ENCODE data around the gene FLOT1.
A peak's percentile ranks its signal among the peaks of the same experiment; 100 is the strongest.

The FLOT1 gene

DNA sequence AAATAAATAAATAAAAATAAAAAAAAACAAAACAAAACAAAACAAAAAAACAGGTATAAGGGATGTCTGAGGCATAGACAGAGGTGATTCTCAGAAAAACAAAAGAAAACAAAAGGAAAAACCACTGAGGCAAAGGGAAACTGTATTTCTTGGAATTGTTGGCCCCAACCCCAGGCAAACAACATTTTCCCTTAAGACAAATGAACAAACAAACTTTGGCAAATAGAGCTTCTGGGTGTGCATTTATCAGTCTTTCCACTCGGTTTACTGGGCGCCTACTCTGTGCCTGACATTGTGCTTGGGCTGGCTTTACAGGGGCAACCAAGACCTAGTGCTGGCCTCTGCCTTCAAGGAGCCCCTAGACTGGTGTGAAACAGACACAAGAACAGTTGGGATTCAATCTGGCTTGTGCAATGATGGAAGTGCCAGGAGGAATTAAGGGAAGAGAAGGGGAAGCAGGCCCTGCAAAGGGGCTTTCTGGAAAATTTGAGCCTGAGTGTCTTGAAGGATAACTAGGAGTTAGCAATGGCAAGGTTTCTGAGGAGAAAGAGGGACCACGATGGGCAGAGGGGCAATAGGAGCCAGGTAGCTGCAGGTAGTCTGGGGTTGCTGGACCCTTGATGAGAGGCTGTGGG lies 35.6 kb upstream of the FLOT1 start:
- Histone ChIP-seq H3K4me3 (ENCODE audit: extremely low read depth, insufficient read depth, low read length, poor library complexity, severe bottlenecking) (no peak overlapping the region), H3K36me3 (ENCODE audit: control insufficient read depth, insufficient read depth, low read length) (no peaks in the 10 kb centered on the region), H3K27ac (ENCODE audit: low read depth, low read length, severe bottlenecking) (peak overlapping the region; percentile 3), H3K9me3 (ENCODE audit: control insufficient read depth, low read length) (no peaks in the 10 kb centered on the region), H3K4me1 (ENCODE audit: control insufficient read depth, insufficient read depth, low read length, poor library complexity, severe bottlenecking) (peaks cover 36% of the 10 kb centered on the region)
- 96 to 97% methylated on average over 3 of the region's 3 CpGs for WGBS, 2 experiments (ENCODE audit: insufficient coverage in 2 of 2)

DNA sequence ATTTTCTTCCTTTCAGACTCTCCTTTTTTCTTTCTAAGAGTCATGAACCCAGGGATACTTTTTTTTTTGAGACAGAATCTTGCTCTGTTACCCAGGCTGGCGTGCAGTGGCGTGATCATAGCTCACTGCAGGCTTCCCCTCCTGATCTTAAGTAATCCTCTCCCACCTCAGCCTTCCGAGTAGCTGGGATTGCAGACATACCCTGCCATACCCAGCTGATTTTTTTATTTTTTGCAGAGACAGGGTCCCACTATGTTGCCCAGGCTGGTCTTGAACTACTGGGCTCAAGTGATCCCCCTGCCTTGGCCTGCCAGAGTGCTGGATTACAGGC lies 34.6 kb upstream of the FLOT1 start:
- Histone ChIP-seq H3K4me1 (ENCODE audit: control insufficient read depth, insufficient read depth, low read length, poor library complexity, severe bottlenecking) (peaks cover 31% of the 10 kb centered on the region), H3K9me3 (ENCODE audit: control insufficient read depth, low read length) (no peaks in the 10 kb centered on the region), H3K27ac (ENCODE audit: low read depth, low read length, severe bottlenecking) (no peak overlapping the region), H3K36me3 (ENCODE audit: control insufficient read depth, insufficient read depth, low read length) (no peaks in the 10 kb centered on the region), H3K4me3 (ENCODE audit: extremely low read depth, insufficient read depth, low read length, poor library complexity, severe bottlenecking) (no peak overlapping the region)
- WGBS, 2 experiments (ENCODE audit: insufficient coverage in 2 of 2): 90 to 96% methylated on average over 3 of the region's 3 CpGs

DNA sequence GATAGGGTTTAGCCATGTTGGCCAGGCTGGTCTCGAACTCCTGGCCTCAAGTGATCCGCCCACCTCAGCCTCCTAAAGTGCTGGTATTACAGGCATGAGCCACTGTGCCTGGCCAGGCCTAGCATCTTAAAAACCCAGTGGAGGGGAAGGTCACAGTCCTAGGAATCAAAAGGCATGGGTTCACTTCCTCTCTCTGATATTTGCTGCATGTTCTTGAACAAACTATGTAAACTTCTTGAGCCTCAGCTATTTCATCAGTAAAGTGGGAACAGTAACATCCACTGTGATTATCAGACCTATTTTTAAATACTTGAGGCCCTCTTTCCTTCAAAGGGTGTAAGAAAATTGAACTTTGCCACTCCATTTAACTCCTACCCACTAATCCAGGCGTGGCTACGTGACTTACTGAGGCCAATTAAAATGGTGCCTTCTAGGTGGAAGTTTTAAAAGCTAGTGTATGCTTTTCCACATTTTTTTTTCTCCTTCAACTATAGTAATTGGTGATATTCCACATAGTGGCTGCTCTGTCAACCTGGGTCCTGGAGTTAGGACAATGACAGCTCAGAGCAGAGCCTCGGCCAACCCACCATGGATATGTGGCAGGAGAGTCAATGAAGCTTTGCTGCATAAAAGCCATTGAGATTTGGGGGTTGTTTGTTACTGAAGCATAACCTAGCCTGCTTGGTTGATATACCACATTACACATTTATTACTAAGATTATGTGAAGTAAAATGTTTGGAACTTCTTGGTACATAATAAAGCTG lies 34.1 kb upstream of the FLOT1 start:
- Histone ChIP-seq H3K4me3 (ENCODE audit: extremely low read depth, insufficient read depth, low read length, poor library complexity, severe bottlenecking) (no peak overlapping the region), H3K27ac (ENCODE audit: low read depth, low read length, severe bottlenecking) (no peak overlapping the region), H3K4me1 (ENCODE audit: control insufficient read depth, insufficient read depth, low read length, poor library complexity, severe bottlenecking) (peaks cover 25% of the 10 kb centered on the region), H3K9me3 (ENCODE audit: control insufficient read depth, low read length) (no peaks in the 10 kb centered on the region), H3K36me3 (ENCODE audit: control insufficient read depth, insufficient read depth, low read length) (no peaks in the 10 kb centered on the region)
- WGBS, 2 experiments (ENCODE audit: insufficient coverage in 2 of 2): 96 to 100% methylated on average over 2 to 3 of the region's 5 CpGs

GRCh38 chr6:30775104-30775503 lies 32.6 kb upstream of the FLOT1 start:
- H3K4me1 ChIP-seq (ENCODE audit: control insufficient read depth, insufficient read depth, low read length, poor library complexity, severe bottlenecking): peaks cover 34% of the 10 kb centered on the region
- H3K4me3 ChIP-seq (ENCODE audit: extremely low read depth, insufficient read depth, low read length, poor library complexity, severe bottlenecking): no peak overlapping the region
- 100% methylated on average over 1 of the region's 2 CpGs; no CpG with 5 or more reads in 1 of the 2 experiments for WGBS, 2 experiments (ENCODE audit: insufficient coverage in 2 of 2)
- no peak overlapping the region for H3K27ac ChIP-seq (ENCODE audit: low read depth, low read length, severe bottlenecking)
- no peaks in the 10 kb centered on the region for H3K36me3 ChIP-seq (ENCODE audit: control insufficient read depth, insufficient read depth, low read length)
- H3K9me3 ChIP-seq (ENCODE audit: control insufficient read depth, low read length): no peaks in the 10 kb centered on the region

- H3K4me3 ChIP-seq (ENCODE audit: extremely low read depth, insufficient read depth, low read length, poor library complexity, severe bottlenecking): no peak overlapping the region
- H3K4me1 ChIP-seq (ENCODE audit: control insufficient read depth, insufficient read depth, low read length, poor library complexity, severe bottlenecking): peaks cover 35% of the 10 kb centered on the region
- H3K36me3 ChIP-seq (ENCODE audit: control insufficient read depth, insufficient read depth, low read length): no peaks in the 10 kb centered on the region
- no peaks in the 10 kb centered on the region for H3K9me3 ChIP-seq (ENCODE audit: control insufficient read depth, low read length)
- no peak overlapping the region for H3K27ac ChIP-seq (ENCODE audit: low read depth, low read length, severe bottlenecking)
- WGBS, 2 experiments (ENCODE audit: insufficient coverage in 2 of 2): 96 to 100% methylated on average over 4 to 7 of the region's 8 CpGs
Observed at GRCh38 chr6:30774701-30775100, 32.2 kb upstream of the FLOT1 start.

DNA sequence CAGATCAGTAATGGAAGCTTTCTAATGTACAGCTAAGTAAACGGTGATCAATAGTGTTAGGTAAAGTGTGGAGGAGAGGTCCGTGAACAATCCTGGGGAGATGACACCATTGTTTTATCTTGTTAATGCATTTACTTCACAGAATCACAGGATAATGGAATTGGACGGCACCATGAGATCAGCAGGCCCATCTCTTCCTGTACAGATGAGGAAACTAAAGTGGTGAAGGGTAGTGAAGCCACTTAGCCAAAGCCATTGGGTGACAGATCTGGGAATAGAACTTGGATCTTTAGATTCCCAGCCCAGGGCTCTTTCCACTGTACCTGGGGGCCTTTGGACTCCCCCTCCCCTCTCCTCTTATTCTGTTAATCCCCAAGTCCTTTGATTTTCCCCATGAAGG lies 28.1 kb upstream of the FLOT1 start:
- WGBS, 2 experiments (ENCODE audit: insufficient coverage in 2 of 2): 100% methylated on average over 1 of the region's 3 CpGs
- no peaks in the 10 kb centered on the region for H3K36me3 ChIP-seq (ENCODE audit: control insufficient read depth, insufficient read depth, low read length)
- H3K9me3 ChIP-seq (ENCODE audit: control insufficient read depth, low read length): no peaks in the 10 kb centered on the region
- H3K27ac ChIP-seq (ENCODE audit: low read depth, low read length, severe bottlenecking): peak overlapping the region; percentile 99
- H3K4me1 ChIP-seq (ENCODE audit: control insufficient read depth, insufficient read depth, low read length, poor library complexity, severe bottlenecking): peaks cover 53% of the 10 kb centered on the region
- no peak overlapping the region for H3K4me3 ChIP-seq (ENCODE audit: extremely low read depth, insufficient read depth, low read length, poor library complexity, severe bottlenecking)

DNA sequence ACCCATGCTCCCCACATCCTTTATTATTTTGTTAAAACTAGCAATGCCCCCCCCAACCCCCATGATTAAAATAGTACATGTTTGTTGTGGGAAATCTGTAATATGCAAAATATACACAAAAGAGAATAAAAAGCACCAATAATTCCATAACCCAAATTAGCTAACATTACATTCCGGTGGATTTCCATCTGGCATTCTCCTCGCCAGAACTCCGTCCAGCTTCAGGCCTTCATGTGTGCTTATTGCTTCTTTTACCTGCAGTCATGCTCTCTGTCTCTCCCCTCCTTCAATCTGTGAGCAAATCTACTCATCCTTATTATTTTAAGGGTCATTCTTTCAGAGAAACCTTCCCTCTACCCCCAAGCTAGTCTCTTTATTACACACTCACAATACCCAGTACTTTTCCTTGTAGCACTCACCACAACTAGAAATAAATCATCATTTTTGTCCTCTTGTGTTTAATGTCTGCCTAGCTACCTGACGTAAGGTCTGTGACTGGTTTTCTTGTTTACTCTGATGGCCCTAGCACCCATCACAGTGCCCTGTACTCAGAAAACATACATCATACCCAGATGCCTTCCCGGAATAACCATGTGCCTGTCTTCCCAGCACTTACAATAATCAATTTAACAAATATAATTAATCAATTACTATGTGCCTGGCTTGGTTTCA lies 27.5 kb upstream of the FLOT1 start:
- 50 to 70% methylated on average over 4 to 5 of the region's 5 CpGs for WGBS, 2 experiments (ENCODE audit: insufficient coverage in 2 of 2)
- Histone ChIP-seq H3K27ac (ENCODE audit: low read depth, low read length, severe bottlenecking) (peak overlapping the region; percentile 99), H3K4me1 (ENCODE audit: control insufficient read depth, insufficient read depth, low read length, poor library complexity, severe bottlenecking) (peaks cover 53% of the 10 kb centered on the region), H3K4me3 (ENCODE audit: extremely low read depth, insufficient read depth, low read length, poor library complexity, severe bottlenecking) (no peak overlapping the region), H3K9me3 (ENCODE audit: control insufficient read depth, low read length) (no peaks in the 10 kb centered on the region), H3K36me3 (ENCODE audit: control insufficient read depth, insufficient read depth, low read length) (no peaks in the 10 kb centered on the region)

DNA sequence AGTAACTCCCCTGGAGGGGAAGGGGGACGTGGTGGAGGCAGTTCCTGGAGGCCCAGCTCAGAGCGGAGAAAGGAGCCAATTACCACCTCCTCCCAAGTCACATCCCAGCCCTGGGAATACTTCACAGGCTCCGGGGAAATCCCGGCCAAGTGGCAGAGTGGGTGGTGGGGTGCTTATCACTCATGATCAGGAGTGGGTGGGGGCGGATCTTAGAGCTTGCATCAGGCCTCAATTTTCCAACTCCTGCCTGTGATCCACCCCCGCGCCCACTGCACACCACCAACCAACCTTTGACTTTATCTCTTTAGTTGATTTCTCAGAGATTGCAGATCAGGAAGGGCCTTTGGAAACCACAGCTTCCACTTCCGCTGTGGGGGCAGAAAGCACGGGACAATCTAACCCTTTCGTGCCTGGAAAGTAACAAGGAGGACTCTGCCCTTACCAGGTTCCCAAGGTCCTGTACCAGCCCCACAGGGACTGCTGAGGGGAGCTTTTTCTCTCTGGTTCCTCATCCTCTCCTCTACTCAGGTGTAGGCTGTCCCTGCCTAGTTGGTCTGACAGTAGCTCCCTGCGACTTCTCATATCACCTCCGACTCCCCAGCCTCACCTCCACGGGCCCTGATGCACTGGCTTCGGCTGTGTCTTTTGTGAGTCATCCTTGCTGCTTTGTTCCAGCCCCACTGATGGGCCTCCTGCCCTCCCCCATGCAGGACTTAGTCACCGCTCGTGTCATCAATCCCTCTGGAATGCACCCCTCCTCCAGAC lies 26.8 kb upstream of the FLOT1 start:
- Histone ChIP-seq H3K4me3 (ENCODE audit: extremely low read depth, insufficient read depth, low read length, poor library complexity, severe bottlenecking) (peak overlapping the region; percentile 6), H3K27ac (ENCODE audit: low read depth, low read length, severe bottlenecking) (peak overlapping the region; percentile 99), H3K36me3 (ENCODE audit: control insufficient read depth, insufficient read depth, low read length) (no peaks in the 10 kb centered on the region), H3K9me3 (ENCODE audit: control insufficient read depth, low read length) (no peaks in the 10 kb centered on the region), H3K4me1 (ENCODE audit: control insufficient read depth, insufficient read depth, low read length, poor library complexity, severe bottlenecking) (peaks cover 59% of the 10 kb centered on the region)
- 6 to 8% methylated on average over 8 to 9 of the region's 16 CpGs for WGBS, 2 experiments (ENCODE audit: insufficient coverage in 2 of 2)

GRCh38 chr6:30768634-30769087 lies 26.2 kb upstream of the FLOT1 start:
- WGBS, 2 experiments (ENCODE audit: insufficient coverage in 2 of 2): 88% methylated on average over 4 of the region's 4 CpGs; no CpG with 5 or more reads in 1 of the 2 experiments
- Histone ChIP-seq H3K9me3 (ENCODE audit: control insufficient read depth, low read length) (no peaks in the 10 kb centered on the region), H3K27ac (ENCODE audit: low read depth, low read length, severe bottlenecking) (peak overlapping the region; percentile 99), H3K4me3 (ENCODE audit: extremely low read depth, insufficient read depth, low read length, poor library complexity, severe bottlenecking) (no peak overlapping the region), H3K36me3 (ENCODE audit: control insufficient read depth, insufficient read depth, low read length) (no peaks in the 10 kb centered on the region), H3K4me1 (ENCODE audit: control insufficient read depth, insufficient read depth, low read length, poor library complexity, severe bottlenecking) (peaks cover 61% of the 10 kb centered on the region)

DNA sequence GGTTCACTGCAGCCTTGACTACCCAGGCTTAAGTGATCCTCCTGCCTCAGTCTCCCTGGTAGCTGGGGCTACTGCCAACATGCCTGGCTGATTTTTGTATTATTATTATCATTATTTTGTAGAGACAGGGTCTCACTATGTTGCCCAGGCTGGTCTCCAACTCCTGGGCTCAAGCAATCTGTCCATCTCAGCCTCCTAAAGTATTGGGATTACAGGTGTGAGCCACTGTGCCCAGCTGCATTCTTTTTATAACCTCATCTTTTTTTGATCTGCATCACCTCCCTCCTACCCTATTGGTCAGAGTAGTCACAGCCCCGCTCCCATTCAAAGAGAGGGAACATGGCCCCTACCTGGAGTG lies 25.4 kb upstream of the FLOT1 start:
- Histone ChIP-seq H3K4me1 (ENCODE audit: control insufficient read depth, insufficient read depth, low read length, poor library complexity, severe bottlenecking) (peaks cover 65% of the 10 kb centered on the region), H3K4me3 (ENCODE audit: extremely low read depth, insufficient read depth, low read length, poor library complexity, severe bottlenecking) (no peak overlapping the region), H3K9me3 (ENCODE audit: control insufficient read depth, low read length) (no peaks in the 10 kb centered on the region), H3K36me3 (ENCODE audit: control insufficient read depth, insufficient read depth, low read length) (no peaks in the 10 kb centered on the region), H3K27ac (ENCODE audit: low read depth, low read length, severe bottlenecking) (no peak overlapping the region)
- 100% methylated on average over 1 of the region's 1 CpG for WGBS, 2 experiments (ENCODE audit: insufficient coverage in 2 of 2)

Measured in mesodermal cell (in vitro differentiated cells).